Measurements from ENCODE around the gene HIVEP3.
A peak's percentile ranks its signal among the peaks of the same experiment; 100 is the strongest.

Gene HIVEP3

GRCh38 chr1:41588334-41588875, 330.3 kb downstream of the HIVEP3 start:
- in situ Hi-C loops (cut with HindIII; ENCODE audit: low pct_ligation_motif_present, low pct_unique_long_range_greater_than_20kb, low sequenced_read_pairs): no loop called here
- DNase-seq: no peak

GRCh38 chr1:41587791-41588190, 330.9 kb downstream of the HIVEP3 start:
- DNase-seq: no peak
- in situ Hi-C loops (cut with HindIII; ENCODE audit: low pct_ligation_motif_present, low pct_unique_long_range_greater_than_20kb, low sequenced_read_pairs): no loop called here

- in situ Hi-C loops (cut with HindIII; ENCODE audit: low pct_ligation_motif_present, low pct_unique_long_range_greater_than_20kb, low sequenced_read_pairs): no loop called here
Observed at GRCh38 chr1:41586230-41586629, 332.5 kb downstream of the HIVEP3 start.

GRCh38 chr1:41583658-41584547, 334.8 kb downstream of the HIVEP3 start:
- DNase-seq: no peak
- in situ Hi-C loops (cut with HindIII; ENCODE audit: low pct_ligation_motif_present, low pct_unique_long_range_greater_than_20kb, low sequenced_read_pairs): no loop called here

More at GRCh38 chr1:41586230-41586629, 332.5 kb downstream of the HIVEP3 start:
- no peak for DNase-seq

- in situ Hi-C loops (cut with HindIII; ENCODE audit: low pct_ligation_motif_present, low pct_unique_long_range_greater_than_20kb, low sequenced_read_pairs): no loop called here
Observed at GRCh38 chr1:41582851-41583657, 335.7 kb downstream of the HIVEP3 start.

GRCh38 chr1:41582351-41582750, 336.4 kb downstream of the HIVEP3 start:
- in situ Hi-C loops (cut with HindIII; ENCODE audit: low pct_ligation_motif_present, low pct_unique_long_range_greater_than_20kb, low sequenced_read_pairs): no loop called here
- DNase-seq: no peak

More at GRCh38 chr1:41582851-41583657, 335.7 kb downstream of the HIVEP3 start:
- no peak for DNase-seq

- in situ Hi-C loops (cut with HindIII; ENCODE audit: low pct_ligation_motif_present, low pct_unique_long_range_greater_than_20kb, low sequenced_read_pairs): no loop called here
- no peak for DNase-seq
Observed at GRCh38 chr1:41582004-41582325, 336.8 kb downstream of the HIVEP3 start.

- DNase-seq: no peak
- in situ Hi-C loops (cut with HindIII; ENCODE audit: low pct_ligation_motif_present, low pct_unique_long_range_greater_than_20kb, low sequenced_read_pairs): no loop called here
Observed at GRCh38 chr1:41581216-41582003, 337.3 kb downstream of the HIVEP3 start.

- in situ Hi-C loops (cut with HindIII; ENCODE audit: low pct_ligation_motif_present, low pct_unique_long_range_greater_than_20kb, low sequenced_read_pairs): no loop called here
- DNase-seq: no peak
Observed at GRCh38 chr1:41580520-41581172, 338.1 kb downstream of the HIVEP3 start.

GRCh38 chr1:41580021-41580420, 338.7 kb downstream of the HIVEP3 start:
- in situ Hi-C loops (cut with HindIII; ENCODE audit: low pct_ligation_motif_present, low pct_unique_long_range_greater_than_20kb, low sequenced_read_pairs): no loop called here
- DNase-seq: no peak

GRCh38 chr1:41578712-41579335, 339.9 kb downstream of the HIVEP3 start:
- DNase-seq: peak; percentile 16
- in situ Hi-C loops (cut with HindIII; ENCODE audit: low pct_ligation_motif_present, low pct_unique_long_range_greater_than_20kb, low sequenced_read_pairs): no loop called here

GRCh38 chr1:41576620-41577019, 342.1 kb downstream of the HIVEP3 start:
- in situ Hi-C loops (cut with HindIII; ENCODE audit: low pct_ligation_motif_present, low pct_unique_long_range_greater_than_20kb, low sequenced_read_pairs): no loop called here
- no peak for DNase-seq

GRCh38 chr1:41576206-41576605, 342.5 kb downstream of the HIVEP3 start:
- in situ Hi-C loops (cut with HindIII; ENCODE audit: low pct_ligation_motif_present, low pct_unique_long_range_greater_than_20kb, low sequenced_read_pairs): no loop called here
- no peak for DNase-seq

GRCh38 chr1:41574842-41575241, 343.9 kb downstream of the HIVEP3 start:
- in situ Hi-C loops (cut with HindIII; ENCODE audit: low pct_ligation_motif_present, low pct_unique_long_range_greater_than_20kb, low sequenced_read_pairs): no loop called here
- DNase-seq: no peak

GRCh38 chr1:41573785-41574713, 344.7 kb downstream of the HIVEP3 start:
- peak; percentile 67 for DNase-seq
- in situ Hi-C loops (cut with HindIII; ENCODE audit: low pct_ligation_motif_present, low pct_unique_long_range_greater_than_20kb, low sequenced_read_pairs): no loop called here

GRCh38 chr1:41573194-41573593, 345.5 kb downstream of the HIVEP3 start:
- DNase-seq: no peak
- in situ Hi-C loops (cut with HindIII; ENCODE audit: low pct_ligation_motif_present, low pct_unique_long_range_greater_than_20kb, low sequenced_read_pairs): no loop called here

- no peak for DNase-seq
- in situ Hi-C loops (cut with HindIII; ENCODE audit: low pct_ligation_motif_present, low pct_unique_long_range_greater_than_20kb, low sequenced_read_pairs): no loop called here
Observed at GRCh38 chr1:41572224-41572623, 346.5 kb downstream of the HIVEP3 start.
